K562 (cell line): ENCODE measurements around the gene WDR45B. TPM values are rescaled to one million over a fixed set of nuclear protein-coding genes. Genes with fewer than 3 reads are reported as not detected.

Source experiments
- ATAC-seq: fragments of 200-7000 bp; cut with Tn5 transposase; 3 replicates; pipeline ENCODE4 v1.9.1; 2020; ENCODE audit warnings: moderate library complexity
- BruUV-seq: library from RNA; stranded (reverse); fragments of 400-500 nt; replicated peaks from 2 replicates; lab custom pipeline; 2021; lab: Mats Ljungman, UMichigan
- CTCF ChIA-PET: fragments of 300-600 bp; formaldehyde crosslinking; extraction: SDS; loops from one replicate; lab custom pipeline; 2021; ENCODE audit warnings: low intra/inter-chr PET ratio; lab: Yijun Ruan, JAX
- POLR2A ChIA-PET: fragments of 300-600, 350-650 bp; sonication (Branson Sonifier 250); formaldehyde crosslinking; extraction: SDS; loops from one replicate; lab custom pipeline; 2021; ENCODE audit warnings: antibody characterized with exemption, inconsistent platforms; lab: Yijun Ruan, JAX
- DNase-seq, 4 experiments: peaks; one replicate each; pipeline versions ENCODE4 v3.0.0 to v3.0.0-alpha.2; 2011 to 2018; ENCODE audit warnings: low spot score in 3 of 4, mixed read lengths in 3 of 4; ENCODE audit errors: extremely low read depth in 1 of 4
- FAIRE-seq: peaks from 2 replicates; lab custom pipeline; 2011; peaks lifted over from hg19 to GRCh38; lab: Jason Lieb, UNC
- H2AFZ ChIP-seq: 2 replicates; pipeline ENCODE4 v1.6.0; 2011; ENCODE audit warnings: low read depth, low read length, control low read depth, inconsistent platforms
- H3K27ac ChIP-seq: fragments of 200-600 bp; 3 replicates; pipeline ENCODE4 v1.8.0; 2011; ENCODE audit warnings: low read depth, mild to moderate bottlenecking, control low read depth, inconsistent platforms, low read length, moderate library complexity, mixed read lengths; ENCODE audit errors: extremely low read depth
- H3K27me3 ChIP-seq, 2 experiments: fragments of 300-600 bp in 1 of 2; 2 replicates in 1 of 2; 3 replicates in 1 of 2; pipeline versions ENCODE4 v1.6.0 to v1.8.0; 2011; ENCODE audit warnings: inconsistent platforms in 2 of 2, low read length in 2 of 2, mild to moderate bottlenecking in 1 of 2, mixed read lengths in 1 of 2, moderate library complexity in 1 of 2; ENCODE audit not compliant: control insufficient read depth in 2 of 2, insufficient read depth in 2 of 2
- H3K36me3 ChIP-seq: fragments of 300-600 bp; 3 replicates; pipeline ENCODE4 v1.8.0; 2011; ENCODE audit warnings: mild to moderate bottlenecking, low read length, inconsistent platforms; ENCODE audit not compliant: control insufficient read depth, insufficient read depth
- H3K4me1 ChIP-seq, 2 experiments: fragments of 200-600 bp in 1 of 2; replicated peaks in 1 of 2; 2 replicates in 1 of 2; 3 replicates in 1 of 2; pipeline versions ENCODE4 v1.5.1 to v1.8.0; 2011; ENCODE audit warnings: inconsistent platforms in 2 of 2, low read length in 2 of 2, mild to moderate bottlenecking in 1 of 2, mixed read lengths in 1 of 2, moderate library complexity in 1 of 2; ENCODE audit not compliant: control insufficient read depth in 2 of 2, insufficient read depth in 2 of 2
- H3K4me2 ChIP-seq: 2 replicates; pipeline ENCODE4 v1.6.1; 2011; ENCODE audit warnings: low read length, control low read depth, inconsistent platforms, mixed read lengths; ENCODE audit not compliant: insufficient read depth
- H3K4me3 ChIP-seq: fragments of 200-600 bp; sonication (generic), shearing (Covaris generic); 2 replicates; pipeline ENCODE4 v1.5.1; 2016; ENCODE audit warnings: control low read depth, inconsistent platforms
- H3K79me2 ChIP-seq: fragments of 200-600 bp; 3 replicates; pipeline ENCODE4 v1.8.0; 2011; ENCODE audit warnings: low read length, inconsistent platforms; ENCODE audit not compliant: control insufficient read depth, insufficient read depth
- H3K9ac ChIP-seq, 2 experiments: 2 replicates each; pipeline versions ENCODE4 v1.6.0 to v1.6.1; 2011; ENCODE audit warnings: low read depth in 2 of 2, low read length in 2 of 2, control low read depth in 1 of 2, inconsistent platforms in 1 of 2, mild to moderate bottlenecking in 1 of 2, mixed read lengths in 1 of 2; ENCODE audit not compliant: insufficient read depth in 1 of 2
- H3K9me1 ChIP-seq: one replicate; pipeline ENCODE4 v1.6.0; 2011; ENCODE audit warnings: inconsistent platforms, mild to moderate bottlenecking, low read length, moderate library complexity; ENCODE audit not compliant: control insufficient read depth, insufficient read depth
- H3K9me3 ChIP-seq: replicated peaks from 2 replicates; pipeline ENCODE4 v1.5.1; 2011; ENCODE audit warnings: low read depth, low read length, inconsistent platforms; ENCODE audit not compliant: control insufficient read depth, insufficient read depth
- H4K20me1 ChIP-seq: replicated peaks from 2 replicates; pipeline ENCODE4 v1.6.1; 2011; ENCODE audit warnings: low read length, inconsistent platforms, mixed read lengths; ENCODE audit not compliant: control insufficient read depth, insufficient read depth
- DPF2 ChIP-seq: fragments of 450-650 bp; IDR thresholded peaks from 2 replicates; pipeline ENCODE4 v1.6.1; 2016
- ETV5 ChIP-seq: sonication (generic); formaldehyde crosslinking; IDR thresholded peaks from 2 replicates; pipeline ENCODE4 v1.4.0; 2020; ENCODE audit warnings: low read depth, mild to moderate bottlenecking, missing genetic modification reagents
- KAT2B ChIP-seq: IDR thresholded peaks from one replicate; pipeline ENCODE4 v1.6.1; 2012; ENCODE audit warnings: low read depth, mild to moderate bottlenecking, control low read depth, inconsistent platforms, low read length, moderate library complexity
- PCBP1 ChIP-seq: fragments of 200-400 bp; formaldehyde crosslinking; IDR thresholded peaks from 2 replicates; pipeline ENCODE4 v1.6.1; 2018; ENCODE audit warnings: mild to moderate bottlenecking, low read depth, low read length; ENCODE audit not compliant: poor library complexity, severe bottlenecking
- RBFOX2 ChIP-seq: fragments of 200-400 bp; formaldehyde crosslinking; IDR thresholded peaks from 2 replicates; pipeline ENCODE4 v1.6.1; 2017; ENCODE audit warnings: low read depth, mild to moderate bottlenecking, low read length, moderate library complexity
- SRSF7 ChIP-seq: fragments of 200-400 bp; formaldehyde crosslinking; optimal IDR thresholded peaks from 2 replicates; pipeline ENCODE3; 2017; ENCODE audit warnings: mild to moderate bottlenecking, low read depth, low read length
- ZNF253 ChIP-seq: fragments of 250-450 bp; sonication (Bioruptor Pico); conservative IDR thresholded peaks from 2 replicates; pipeline ENCODE4 v1.6.1; 2021; ENCODE audit warnings: mild to moderate bottlenecking
- ZNF778 ChIP-seq: fragments of 450-650 bp; formaldehyde crosslinking; IDR thresholded peaks from 2 replicates; pipeline ENCODE4 v1.4.0; 2020; ENCODE audit warnings: mild to moderate bottlenecking, moderate library complexity
- WGBS: fragments of 100-300 bp; shearing (Covaris generic); methylation state at CpG from one replicate; pipeline ENCODE4 v1.1.6; 2016; ENCODE audit warnings: low coverage, mixed read lengths; ENCODE audit not compliant: insufficient coverage; ENCODE audit errors: missing lambda C conversion rate; 5-methylcytosine and 5-hydroxymethylcytosine counted together
- in situ Hi-C: fragments of 300-500 bp; cut with MboI; formaldehyde crosslinking; loops from 4 replicates; pipeline ENCODE4 v1.15.0; 2018; ENCODE audit warnings: inconsistent platforms, mixed read lengths
- intact Hi-C: fragments of 100-400 bp; cut with micrococcal nuclease; formaldehyde crosslinking; loops from 2 replicates; pipeline ENCODE4 v1.14.2; 2022
- polyA plus RNA-seq, 8 experiments: library from polyadenylated mRNA; depleted of rRNA in 4 of 8; stranded (reverse) in 5 of 8; unstranded in 3 of 8; fragments of >200 nt; fragmentation: Nextera tagmentation in 2 of 8; fragmentation: Illumina TruSeq in 1 of 8; extraction: Ambion mirVana in 2 of 8; extraction: Trizol in 1 of 8; gene quantifications; 2 replicates each; pipeline versions ENCODE4 v1.2.1 to v1.2.3, GENCODE V29; 2011 to 2014; ENCODE audit warnings: inconsistent platforms in 1 of 8, missing spikeins in 1 of 8
- total RNA-seq, 7 experiments: library from RNA; depleted of rRNA in 6 of 7; stranded (reverse); fragments of >200 nt in 6 of 7; fragmentation: Illumina TruSeq in 2 of 7; extraction: Trizol in 2 of 7; gene quantifications; 2 replicates each; pipeline versions ENCODE4 v1.2.1 to v1.2.3, GENCODE V29; 2011 to 2021; ENCODE audit warnings: low replicate concordance in 1 of 7
- TF ChIP-seq, protein P1 (sequence below): sonication (generic); formaldehyde crosslinking; IDR thresholded peaks from 2 replicates; pipeline ENCODE4 v1.8.0; 2022; ENCODE audit warnings: missing genetic modification reagents, mild to moderate bottlenecking, borderline replicate concordance
- TF ChIP-seq, protein P2 (sequence below): fragments of 250-450 bp; sonication (Bioruptor Pico); IDR thresholded peaks from 2 replicates; pipeline ENCODE4 v1.8.0; 2022; ENCODE audit warnings: inconsistent platforms

WDR45B gene
- total and polyA plus RNA-seq, 9 of the 15 experiments (the other 6 are each of a cell fraction or from before 2014, with no cell fraction given): 0.72 to 74.4 (median 35.9) TPM

DNA sequence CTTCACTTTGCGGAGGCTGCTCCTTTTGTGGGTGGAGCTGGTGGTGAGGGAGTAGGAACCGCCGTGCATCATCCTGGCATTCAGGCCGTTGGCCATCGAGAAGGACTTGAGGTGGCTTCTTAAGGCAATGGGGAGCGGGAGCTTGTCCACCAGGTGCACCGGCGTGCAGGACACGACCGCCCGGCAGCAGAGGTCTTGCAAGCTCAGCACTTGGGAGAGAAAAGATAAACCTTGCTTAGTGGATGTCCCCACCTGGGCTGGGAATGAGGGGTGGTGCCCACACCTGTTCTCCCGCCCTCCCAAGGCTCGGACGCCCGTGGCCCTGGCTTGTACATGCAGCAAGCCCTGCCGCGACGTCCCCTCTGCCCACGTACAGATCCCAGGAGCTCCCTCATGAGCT is 9.7 kb upstream of the WDR45B start:
- FAIRE-seq: no peak

More for the DNA sequence above, 9.7 kb upstream of the WDR45B start:
- Histone ChIP-seq H2AFZ (no peak overlapping the region), H3K9me3 (peaks cover 10% of the 10 kb centered on the region), H3K4me1 (peaks cover 0 to 27% of the 10 kb centered on the region in 2 experiments; a peak in 2 of 5 replicates), H3K4me3 (no peak overlapping the region), H3K9me1 (no peaks in the 10 kb centered on the region), H3K4me2 (no peak overlapping the region), H3K79me2 (no peaks in the 10 kb centered on the region), H4K20me1 (no peaks in the 10 kb centered on the region), H3K9ac (no peak overlapping the region), H3K27me3 (peaks cover 0 to 19% of the 10 kb centered on the region in 2 experiments; a peak in 2 of 5 replicates), H3K36me3 (no peaks in the 10 kb centered on the region), H3K27ac (no peak overlapping the region)
- no TSS peak for BruUV-seq
- intact Hi-C loops: no loop called here
- 51% methylated on average over 8 of the region's 19 CpGs for WGBS
- ChIA-PET POLR2A (interaction anchor here (0.8 kb wide), 2 partner anchors 12 to 284 kb away, joined by 3 to 5 read pairs; no protein-coding TSS in a partner anchor), CTCF (no interaction called here)
- in situ Hi-C loops: no loop called here
- no peak for DNase-seq
- TF ChIP-seq ZNF253 (CRISPR knock-in tag): no peak
- TF ChIP-seq RBFOX2: no peak
- no peak for TF ChIP-seq KAT2B
- TF ChIP-seq, protein P1, sequence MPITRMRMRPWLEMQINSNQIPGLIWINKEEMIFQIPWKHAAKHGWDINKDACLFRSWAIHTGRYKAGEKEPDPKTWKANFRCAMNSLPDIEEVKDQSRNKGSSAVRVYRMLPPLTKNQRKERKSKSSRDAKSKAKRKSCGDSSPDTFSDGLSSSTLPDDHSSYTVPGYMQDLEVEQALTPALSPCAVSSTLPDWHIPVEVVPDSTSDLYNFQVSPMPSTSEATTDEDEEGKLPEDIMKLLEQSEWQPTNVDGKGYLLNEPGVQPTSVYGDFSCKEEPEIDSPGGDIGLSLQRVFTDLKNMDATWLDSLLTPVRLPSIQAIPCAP (CRISPR knock-in tag): no peak
- TF ChIP-seq ETV5 (CRISPR knock-in tag): no peak
- no peak for TF ChIP-seq DPF2
- TF ChIP-seq SRSF7: no peak
- TF ChIP-seq, protein P2, sequence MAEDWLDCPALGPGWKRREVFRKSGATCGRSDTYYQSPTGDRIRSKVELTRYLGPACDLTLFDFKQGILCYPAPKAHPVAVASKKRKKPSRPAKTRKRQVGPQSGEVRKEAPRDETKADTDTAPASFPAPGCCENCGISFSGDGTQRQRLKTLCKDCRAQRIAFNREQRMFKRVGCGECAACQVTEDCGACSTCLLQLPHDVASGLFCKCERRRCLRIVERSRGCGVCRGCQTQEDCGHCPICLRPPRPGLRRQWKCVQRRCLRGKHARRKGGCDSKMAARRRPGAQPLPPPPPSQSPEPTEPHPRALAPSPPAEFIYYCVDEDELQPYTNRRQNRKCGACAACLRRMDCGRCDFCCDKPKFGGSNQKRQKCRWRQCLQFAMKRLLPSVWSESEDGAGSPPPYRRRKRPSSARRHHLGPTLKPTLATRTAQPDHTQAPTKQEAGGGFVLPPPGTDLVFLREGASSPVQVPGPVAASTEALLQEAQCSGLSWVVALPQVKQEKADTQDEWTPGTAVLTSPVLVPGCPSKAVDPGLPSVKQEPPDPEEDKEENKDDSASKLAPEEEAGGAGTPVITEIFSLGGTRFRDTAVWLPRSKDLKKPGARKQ: no peak
- TF ChIP-seq ZNF778 (CRISPR knock-in tag): no peak
- no peak for TF ChIP-seq PCBP1
- no peak for ATAC-seq
